ENCODE data around the gene LDLRAD4.

Gene LDLRAD4

GRCh38 chr18:13241083-13241892 lies 22.7 kb downstream of the LDLRAD4 start:
- Histone ChIP-seq H3K27ac (no peak overlapping the region), H3K9me3 (peaks cover 11% of the 10 kb centered on the region; the same call in 1 of the 2 replicates), H3K4me2 (no peak overlapping the region), H3K4me1 (peaks cover 65% of the 10 kb centered on the region), H3K4me3 (no peak overlapping the region), H3K36me3 (peaks cover 62% of the 10 kb centered on the region), H3K9ac (no peak overlapping the region), H3K27me3 (no peaks in the 10 kb centered on the region), H4K20me1 (peaks cover 95% of the 10 kb centered on the region)
- TF ChIP-seq Cebpa-rat (IDR thresholded peaks at IDR 0.05): no peak

- H4K20me1 ChIP-seq: peaks cover 95% of the 10 kb centered on the region
Observed at GRCh38 chr18:13241893-13242175, 23.3 kb downstream of the LDLRAD4 start.

GRCh38 chr18:13242797-13243196 lies 24.2 kb downstream of the LDLRAD4 start:
- Histone ChIP-seq H3K4me3 (no peak overlapping the region), H3K9ac (no peak overlapping the region), H3K27ac (no peak overlapping the region), H3K27me3 (no peaks in the 10 kb centered on the region), H4K20me1 (peaks cover 95% of the 10 kb centered on the region), H3K36me3 (peaks cover 69% of the 10 kb centered on the region), H3K4me2 (no peak overlapping the region), H3K4me1 (peaks cover 50% of the 10 kb centered on the region), H3K9me3 (peaks cover 19% of the 10 kb centered on the region)
- no peak for TF ChIP-seq Cebpa-rat (IDR thresholded peaks at IDR 0.05)

More at GRCh38 chr18:13241893-13242175, 23.3 kb downstream of the LDLRAD4 start:
- H3K9ac ChIP-seq: no peak overlapping the region
- TF ChIP-seq Cebpa-rat (IDR thresholded peaks at IDR 0.05): no peak
- no peaks in the 10 kb centered on the region for H3K27me3 ChIP-seq
- H3K9me3 ChIP-seq: peaks cover 11% of the 10 kb centered on the region; the same call in 1 of the 2 replicates
- no peak overlapping the region for H3K4me3 ChIP-seq
- H3K36me3 ChIP-seq: peaks cover 66% of the 10 kb centered on the region
- H3K4me1 ChIP-seq: peaks cover 60% of the 10 kb centered on the region
- H3K4me2 ChIP-seq: no peak overlapping the region
- H3K27ac ChIP-seq: no peak overlapping the region

GRCh38 chr18:13243363-13243762 lies 24.8 kb downstream of the LDLRAD4 start:
- no peak overlapping the region for H3K4me3 ChIP-seq
- peaks cover 95% of the 10 kb centered on the region for H4K20me1 ChIP-seq
- no peak overlapping the region for H3K27ac ChIP-seq
- no peak for TF ChIP-seq Cebpa-rat (IDR thresholded peaks at IDR 0.05)
- H3K27me3 ChIP-seq: no peaks in the 10 kb centered on the region
- peaks cover 25% of the 10 kb centered on the region for H3K9me3 ChIP-seq
- peaks cover 44% of the 10 kb centered on the region for H3K4me1 ChIP-seq
- H3K9ac ChIP-seq: no peak overlapping the region
- H3K4me2 ChIP-seq: no peak overlapping the region
- peaks cover 73% of the 10 kb centered on the region for H3K36me3 ChIP-seq

- TF ChIP-seq Cebpa-rat (IDR thresholded peaks at IDR 0.05): no peak
- H3K4me3 ChIP-seq: no peak overlapping the region
- peaks cover 80% of the 10 kb centered on the region for H3K36me3 ChIP-seq
- H3K4me2 ChIP-seq: no peak overlapping the region
- H3K9me3 ChIP-seq: peaks cover 31% of the 10 kb centered on the region
- H3K4me1 ChIP-seq: peaks cover 37% of the 10 kb centered on the region
- no peaks in the 10 kb centered on the region for H3K27me3 ChIP-seq
- H3K27ac ChIP-seq: no peak overlapping the region
- peaks cover 95% of the 10 kb centered on the region for H4K20me1 ChIP-seq
- no peak overlapping the region for H3K9ac ChIP-seq
Observed at GRCh38 chr18:13244135-13244534, 25.6 kb downstream of the LDLRAD4 start.

GRCh38 chr18:13245481-13246000 lies 27.0 kb downstream of the LDLRAD4 start:
- no peaks in the 10 kb centered on the region for H3K27me3 ChIP-seq
- H3K27ac ChIP-seq: no peak overlapping the region
- TF ChIP-seq Cebpa-rat (IDR thresholded peaks at IDR 0.05): no peak
- H3K4me3 ChIP-seq: no peak overlapping the region
- H3K4me2 ChIP-seq: no peak overlapping the region
- peaks cover 40% of the 10 kb centered on the region for H3K9me3 ChIP-seq
- H3K9ac ChIP-seq: no peak overlapping the region
- H4K20me1 ChIP-seq: peaks cover 95% of the 10 kb centered on the region
- H3K4me1 ChIP-seq: peaks cover 23% of the 10 kb centered on the region
- peaks cover 88% of the 10 kb centered on the region for H3K36me3 ChIP-seq

GRCh38 chr18:13246121-13246520 lies 27.6 kb downstream of the LDLRAD4 start:
- Histone ChIP-seq H3K4me2 (no peak overlapping the region), H3K9ac (no peak overlapping the region), H3K9me3 (peaks cover 40% of the 10 kb centered on the region), H3K36me3 (peaks cover 88% of the 10 kb centered on the region), H4K20me1 (peaks cover 95% of the 10 kb centered on the region), H3K4me1 (peaks cover 17% of the 10 kb centered on the region), H3K27ac (no peak overlapping the region), H3K4me3 (no peak overlapping the region), H3K27me3 (no peaks in the 10 kb centered on the region)
- no peak for TF ChIP-seq Cebpa-rat (IDR thresholded peaks at IDR 0.05)

GRCh38 chr18:13246591-13246990 lies 28.0 kb downstream of the LDLRAD4 start:
- TF ChIP-seq Cebpa-rat (IDR thresholded peaks at IDR 0.05): no peak
- Histone ChIP-seq H3K4me3 (no peak overlapping the region), H3K36me3 (peaks cover 85% of the 10 kb centered on the region), H4K20me1 (peaks cover 95% of the 10 kb centered on the region), H3K4me2 (no peak overlapping the region), H3K27ac (no peak overlapping the region), H3K4me1 (peaks cover 15% of the 10 kb centered on the region), H3K9me3 (peaks cover 37% of the 10 kb centered on the region), H3K27me3 (no peaks in the 10 kb centered on the region), H3K9ac (no peak overlapping the region)

GRCh38 chr18:13247506-13247905 lies 28.9 kb downstream of the LDLRAD4 start:
- no peak for TF ChIP-seq Cebpa-rat (IDR thresholded peaks at IDR 0.05)
- Histone ChIP-seq H4K20me1 (peaks cover 95% of the 10 kb centered on the region), H3K9me3 (peaks cover 35% of the 10 kb centered on the region)

GRCh38 chr18:13252686-13253410 lies 34.3 kb downstream of the LDLRAD4 start:
- 0 out of 2 replicates have a peak overlapping the region, but pooled peaks have one; percentile 7 for H3K9ac ChIP-seq
- H3K36me3 ChIP-seq: peaks cover 78% of the 10 kb centered on the region
- TF ChIP-seq Cebpa-rat (IDR thresholded peaks at IDR 0.05): no peak
- H3K4me3 ChIP-seq: no peak overlapping the region
- peaks cover 54% of the 10 kb centered on the region for H3K4me1 ChIP-seq
- 0 out of 2 replicates have a peak overlapping the region, but pooled peaks have one; percentile 7 for H3K27ac ChIP-seq
- no peaks in the 10 kb centered on the region for H3K27me3 ChIP-seq
- no peak overlapping the region for H3K4me2 ChIP-seq
- H4K20me1 ChIP-seq: peaks cover 100% of the 10 kb centered on the region
- H3K9me3 ChIP-seq: peaks cover 20% of the 10 kb centered on the region

More at GRCh38 chr18:13247506-13247905, 28.9 kb downstream of the LDLRAD4 start:
- Histone ChIP-seq H3K4me3 (no peak overlapping the region), H3K4me2 (no peak overlapping the region), H3K9ac (no peak overlapping the region), H3K4me1 (peaks cover 18% of the 10 kb centered on the region), H3K27me3 (no peaks in the 10 kb centered on the region), H3K36me3 (peaks cover 82% of the 10 kb centered on the region), H3K27ac (no peak overlapping the region)

All from BLaER1 (cell line).